ENCODE measurements around the gene CARD8. TPM values are rescaled to one million over a fixed set of nuclear protein-coding genes. Genes with fewer than 3 reads are reported as not detected.

Gene CARD8
- total RNA-seq, 4 donors from 2014 or later: 31.5 to 115 (median 39.2) TPM

GRCh38 chr19:48253999-48254398 lies 1.7 kb downstream of the CARD8 start:
- Histone ChIP-seq H3K27me3 (no peaks in the 10 kb centered on the region), H3K27ac (peak overlapping the region in 1 of 4 donors; percentile 83), H3K4me3 (no peak overlapping the region), H3K9me3 (no peaks in the 10 kb centered on the region), H3K36me3 (no peaks in the 10 kb centered on the region), H3K4me1 (peaks cover 0 to 15% (median 6%) of the 10 kb centered on the region in 4 donors)
- TF ChIP-seq POLR2A (IDR thresholded peaks at IDR 0.05): no peak
- no peak for TF ChIP-seq CTCF (IDR thresholded peaks at IDR 0.05)
- no peak for DNase-seq

- Histone ChIP-seq H3K27ac (no peak overlapping the region), H3K27me3 (no peaks in the 10 kb centered on the region), H3K4me3 (no peak overlapping the region), H3K36me3 (no peaks in the 10 kb centered on the region), H3K4me1 (peaks cover 0 to 15% (median 6%) of the 10 kb centered on the region in 4 donors), H3K9me3 (no peaks in the 10 kb centered on the region)
- TF ChIP-seq POLR2A (IDR thresholded peaks at IDR 0.05) (no peak), CTCF (IDR thresholded peaks at IDR 0.05) (no peak)
- no peak for DNase-seq
These were observed 3.1 kb downstream of the CARD8 start for GRCh38 chr19:48252609-48253008.

GRCh38 chr19:48250290-48251025 lies 5.3 kb downstream of the CARD8 start:
- Histone ChIP-seq H3K27ac (peak overlapping the region; percentile 49 to 87 (median 82)), H3K36me3 (peaks cover 0 to 13% (median 0%) of the 10 kb centered on the region in 3 donors), H3K27me3 (no peaks in the 10 kb centered on the region), H3K4me3 (no peak overlapping the region), H3K9me3 (no peaks in the 10 kb centered on the region), H3K4me1 (peaks cover 0 to 15% (median 6%) of the 10 kb centered on the region in 4 donors)
- TF ChIP-seq CTCF (IDR thresholded peaks at IDR 0.05): no peak
- DNase-seq: no peak

DNA sequence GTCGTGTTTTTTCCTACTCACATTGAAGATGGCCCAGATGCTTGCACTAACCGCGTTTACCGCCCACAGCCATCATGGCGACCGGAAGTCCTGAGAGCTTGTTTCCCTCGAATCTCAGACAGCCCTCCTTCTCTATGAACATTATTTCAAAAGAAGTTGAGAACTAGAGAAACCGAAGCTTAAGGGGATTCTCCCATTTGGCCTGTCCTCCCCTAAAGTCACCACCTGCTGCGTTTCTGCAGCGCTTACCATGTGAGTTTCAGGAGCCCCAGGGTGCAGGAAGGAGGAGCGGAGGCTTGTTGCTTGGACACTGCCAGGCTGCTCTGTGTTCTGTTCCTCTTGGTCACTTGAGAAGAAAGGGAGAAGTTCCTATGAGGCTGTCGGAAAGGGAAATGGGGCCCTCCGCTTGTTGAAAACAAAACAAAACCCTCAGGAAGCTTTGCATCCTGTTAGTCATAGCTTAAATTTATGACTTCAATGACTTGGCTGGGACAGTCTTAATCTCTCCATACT lies 6.2 kb downstream of the CARD8 start:
- TF ChIP-seq POLR2A (IDR thresholded peaks at IDR 0.05) (peak; percentile 15 to 45), CTCF (IDR thresholded peaks at IDR 0.05) (no peak)
- peak in 2 of 3 donors; percentile 80 to 87 for DNase-seq

DNA sequence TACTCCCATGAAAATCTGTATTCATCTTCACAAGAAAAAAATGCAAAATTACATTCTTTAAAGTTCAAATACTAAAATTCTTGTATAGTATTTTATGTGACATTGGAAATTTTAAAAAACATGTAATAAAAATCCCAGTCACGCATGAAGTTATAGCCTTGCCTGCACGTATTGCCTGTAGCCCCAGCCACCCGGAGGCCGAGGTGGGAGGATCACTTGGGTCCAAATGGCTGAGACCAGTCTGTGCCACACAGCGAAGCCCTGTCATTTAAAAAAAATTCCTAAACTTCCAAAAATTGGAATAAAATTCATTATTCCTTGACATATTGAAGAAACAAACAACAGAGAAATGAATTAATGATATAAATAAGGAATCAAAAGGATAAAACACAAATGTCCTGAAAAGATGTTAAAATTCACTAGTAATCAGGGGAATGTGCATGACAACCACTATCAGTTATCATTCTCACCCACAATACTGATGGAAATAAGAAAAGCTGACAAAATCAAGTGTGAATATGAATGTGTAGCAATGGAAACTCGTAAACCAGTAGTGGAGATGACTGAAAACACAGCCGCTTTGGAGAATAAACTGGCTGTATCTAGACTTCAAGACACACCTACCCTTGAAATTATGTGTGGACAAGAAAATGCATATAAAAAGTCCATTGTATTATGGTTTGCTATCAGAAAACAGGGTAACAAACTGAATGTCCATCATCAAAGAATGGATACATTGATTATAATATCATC lies 7.5 kb downstream of the CARD8 start:
- peak overlapping the region; percentile 32 to 43 (median 36) for H3K4me3 ChIP-seq
- TF ChIP-seq POLR2A (IDR thresholded peaks at IDR 0.05) (no peak), CTCF (IDR thresholded peaks at IDR 0.05) (no peak)
- no peak for DNase-seq
- peaks cover 0 to 13% (median 0%) of the 10 kb centered on the region in 3 donors for H3K36me3 ChIP-seq
- H3K27ac ChIP-seq: peak overlapping the region; percentile 11 to 85 (median 61)
- H3K4me1 ChIP-seq: peaks cover 0 to 4% (median 0%) of the 10 kb centered on the region in 4 donors
- no peaks in the 10 kb centered on the region for H3K27me3 ChIP-seq
- H3K9me3 ChIP-seq: no peaks in the 10 kb centered on the region

More for the DNA sequence above, 6.2 kb downstream of the CARD8 start:
- peaks cover 0 to 13% (median 0%) of the 10 kb centered on the region in 3 donors for H3K36me3 ChIP-seq
- no peaks in the 10 kb centered on the region for H3K9me3 ChIP-seq
- H3K27me3 ChIP-seq: no peaks in the 10 kb centered on the region
- peaks cover 0 to 9% (median 4%) of the 10 kb centered on the region in 4 donors for H3K4me1 ChIP-seq
- H3K27ac ChIP-seq: peak overlapping the region; percentile 76 to 87 (median 82)
- H3K4me3 ChIP-seq: peak overlapping the region; percentile 32 to 43 (median 36)
